Measurements from ENCODE around the gene COL6A1. TPM values are rescaled to one million over a fixed set of nuclear protein-coding genes. Genes with fewer than 3 reads are reported as not detected.

The COL6A1 gene, protein sequence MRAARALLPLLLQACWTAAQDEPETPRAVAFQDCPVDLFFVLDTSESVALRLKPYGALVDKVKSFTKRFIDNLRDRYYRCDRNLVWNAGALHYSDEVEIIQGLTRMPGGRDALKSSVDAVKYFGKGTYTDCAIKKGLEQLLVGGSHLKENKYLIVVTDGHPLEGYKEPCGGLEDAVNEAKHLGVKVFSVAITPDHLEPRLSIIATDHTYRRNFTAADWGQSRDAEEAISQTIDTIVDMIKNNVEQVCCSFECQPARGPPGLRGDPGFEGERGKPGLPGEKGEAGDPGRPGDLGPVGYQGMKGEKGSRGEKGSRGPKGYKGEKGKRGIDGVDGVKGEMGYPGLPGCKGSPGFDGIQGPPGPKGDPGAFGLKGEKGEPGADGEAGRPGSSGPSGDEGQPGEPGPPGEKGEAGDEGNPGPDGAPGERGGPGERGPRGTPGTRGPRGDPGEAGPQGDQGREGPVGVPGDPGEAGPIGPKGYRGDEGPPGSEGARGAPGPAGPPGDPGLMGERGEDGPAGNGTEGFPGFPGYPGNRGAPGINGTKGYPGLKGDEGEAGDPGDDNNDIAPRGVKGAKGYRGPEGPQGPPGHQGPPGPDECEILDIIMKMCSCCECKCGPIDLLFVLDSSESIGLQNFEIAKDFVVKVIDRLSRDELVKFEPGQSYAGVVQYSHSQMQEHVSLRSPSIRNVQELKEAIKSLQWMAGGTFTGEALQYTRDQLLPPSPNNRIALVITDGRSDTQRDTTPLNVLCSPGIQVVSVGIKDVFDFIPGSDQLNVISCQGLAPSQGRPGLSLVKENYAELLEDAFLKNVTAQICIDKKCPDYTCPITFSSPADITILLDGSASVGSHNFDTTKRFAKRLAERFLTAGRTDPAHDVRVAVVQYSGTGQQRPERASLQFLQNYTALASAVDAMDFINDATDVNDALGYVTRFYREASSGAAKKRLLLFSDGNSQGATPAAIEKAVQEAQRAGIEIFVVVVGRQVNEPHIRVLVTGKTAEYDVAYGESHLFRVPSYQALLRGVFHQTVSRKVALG
- total RNA-seq (678 TPM), polyA plus RNA-seq (1,050 TPM)

DNA sequence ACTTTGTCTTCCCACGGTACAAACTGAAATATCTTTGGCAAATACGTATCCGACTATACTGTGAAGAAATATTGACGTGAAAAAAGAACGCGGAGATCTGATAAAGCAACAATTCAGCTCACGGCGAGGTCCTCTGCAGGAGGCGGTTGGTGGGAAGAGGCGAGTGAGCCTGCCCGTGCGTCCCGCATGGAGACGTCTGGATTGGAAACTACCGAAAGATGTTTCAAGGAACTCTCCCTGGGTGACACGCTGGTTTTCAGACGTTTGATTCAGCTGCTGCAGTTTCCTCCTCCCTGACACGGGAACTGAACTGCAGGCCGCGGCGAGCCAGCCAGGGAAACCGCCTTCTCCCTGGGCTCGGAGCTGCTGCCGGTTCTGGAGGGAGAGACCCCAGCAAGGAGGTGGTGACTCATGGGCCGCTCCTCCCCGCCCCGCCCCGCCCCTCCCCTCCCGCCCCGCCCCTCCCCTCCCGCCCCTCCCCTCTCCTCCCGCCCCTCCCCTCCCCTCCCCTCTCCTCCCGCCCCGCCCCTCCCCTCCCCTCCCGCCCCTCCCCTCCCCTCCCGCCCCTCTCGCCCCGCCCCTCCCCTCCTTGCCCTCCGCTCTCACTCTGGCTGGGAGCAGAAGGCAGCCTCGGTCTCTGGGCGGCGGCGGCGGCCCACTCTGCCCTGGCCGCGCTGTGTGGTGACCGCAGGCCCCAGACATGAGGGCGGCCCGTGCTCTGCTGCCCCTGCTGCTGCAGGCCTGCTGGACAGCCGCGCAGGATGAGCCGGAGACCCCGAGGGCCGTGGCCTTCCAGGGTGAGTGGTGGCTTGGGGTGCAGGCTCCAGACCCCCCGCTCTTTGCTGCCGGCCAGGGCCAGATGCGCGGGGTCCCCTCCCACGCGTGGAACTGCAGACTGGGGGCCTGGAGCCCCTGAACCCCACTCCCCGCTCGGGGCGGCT, at the start of gene COL6A1:
Gene COL6A1 (plus strand): TSS at position 620 of the 941 bp plus-strand sequence. CDS start 81 bp downstream, at position 701.
- 2% methylated on average over 52 of the region's 63 CpGs for WGBS
- Histone ChIP-seq H3K36me3 (ENCODE audit: insufficient read depth) (no peaks in the 10 kb centered on the region), H3K4me1 (ENCODE audit: insufficient read depth) (no peaks in the 10 kb centered on the region), H3K4me3 (ENCODE audit: low read depth, low read length) (peak within 1 kb of the TSS; percentile 76), H3K27ac (ENCODE audit: low read depth) (peak within 1 kb of the TSS; percentile 87)
- no peak for DNase-seq (ENCODE audit: extremely low spot score)

DNA sequence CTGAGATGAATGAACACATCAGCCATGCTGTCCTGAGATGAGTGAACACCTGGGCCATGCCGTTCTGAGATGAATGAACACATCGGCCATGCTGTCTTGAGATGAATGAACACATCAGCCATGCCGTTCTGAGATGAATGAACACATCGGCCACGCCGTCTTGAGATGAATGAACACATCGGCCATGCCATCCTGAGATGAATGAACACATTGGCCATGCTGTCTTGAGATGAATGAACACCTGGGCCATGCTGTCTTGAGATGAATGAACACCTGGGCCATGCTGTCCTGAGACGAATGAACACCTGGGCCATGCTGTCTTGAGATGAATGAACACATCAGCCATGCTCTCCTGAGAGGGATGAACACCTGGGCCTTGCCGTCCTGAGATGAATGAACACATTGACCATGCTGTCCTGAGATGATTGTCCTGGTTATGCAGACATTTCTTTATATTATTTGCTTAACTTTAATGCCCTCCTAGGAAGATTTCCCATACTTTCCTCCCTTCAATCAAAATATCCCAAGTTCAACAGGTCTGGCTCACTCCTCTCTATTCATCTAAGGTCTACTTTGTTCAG, 48.6 kb upstream of the COL6A1 start:
- no peak for DNase-seq (ENCODE audit: extremely low spot score)
- H3K4me3 ChIP-seq (ENCODE audit: low read depth, low read length): no peak overlapping the region
- H3K36me3 ChIP-seq (ENCODE audit: insufficient read depth): no peaks in the 10 kb centered on the region
- 76% methylated on average over 9 of the region's 9 CpGs for WGBS
- no peak overlapping the region for H3K27ac ChIP-seq (ENCODE audit: low read depth)
- no peaks in the 10 kb centered on the region for H3K4me1 ChIP-seq (ENCODE audit: insufficient read depth)

DNA sequence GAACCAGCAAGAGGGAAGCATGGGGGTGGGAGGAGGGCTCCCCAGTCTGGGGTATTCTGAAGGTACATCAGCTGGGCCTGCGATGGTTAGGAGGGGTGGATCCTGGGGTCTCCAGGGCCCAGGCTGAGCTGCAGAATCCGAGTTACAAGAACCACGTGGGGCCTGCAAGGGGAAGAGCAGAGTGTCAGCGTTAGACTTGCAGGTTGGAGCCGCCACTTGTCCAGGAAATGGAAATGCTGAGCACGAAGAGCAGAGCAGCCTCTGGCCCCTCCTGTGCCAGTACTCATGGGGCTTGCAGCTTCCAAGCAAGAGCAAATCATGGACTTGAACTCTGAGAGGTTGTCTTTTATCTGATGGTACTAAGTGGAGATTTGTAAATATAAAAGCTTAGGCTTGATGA, 47.5 kb upstream of the COL6A1 start:
- Histone ChIP-seq H3K4me3 (ENCODE audit: low read depth, low read length) (no peak overlapping the region), H3K4me1 (ENCODE audit: insufficient read depth) (no peaks in the 10 kb centered on the region), H3K27ac (ENCODE audit: low read depth) (no peak overlapping the region), H3K36me3 (ENCODE audit: insufficient read depth) (no peaks in the 10 kb centered on the region)
- DNase-seq (ENCODE audit: extremely low spot score): no peak
- WGBS: 65% methylated on average over 6 of the region's 6 CpGs

DNA sequence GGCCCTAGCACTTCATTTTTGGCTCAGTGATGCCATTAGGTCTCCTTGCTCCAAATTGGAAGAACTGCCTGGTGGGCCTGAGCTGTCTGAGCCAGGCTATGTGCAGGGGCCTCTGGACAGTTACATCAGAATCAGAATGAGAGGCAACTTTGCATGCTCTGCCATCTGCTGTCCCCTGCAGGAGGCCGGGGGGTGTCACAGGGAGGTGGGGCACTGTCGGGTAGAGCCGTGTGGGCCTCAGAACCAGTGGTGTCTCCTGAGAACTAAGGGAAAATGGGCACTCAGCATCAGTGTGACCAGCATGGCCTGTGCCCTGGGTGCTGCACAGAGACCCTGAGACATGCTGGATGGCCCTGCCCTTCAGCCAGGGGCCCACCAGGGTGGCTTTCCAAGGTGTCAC, 47.0 kb upstream of the COL6A1 start:
- Histone ChIP-seq H3K36me3 (ENCODE audit: insufficient read depth) (no peaks in the 10 kb centered on the region), H3K27ac (ENCODE audit: low read depth) (no peak overlapping the region), H3K4me3 (ENCODE audit: low read depth, low read length) (no peak overlapping the region), H3K4me1 (ENCODE audit: insufficient read depth) (no peaks in the 10 kb centered on the region)
- DNase-seq (ENCODE audit: extremely low spot score): no peak
- WGBS: 82% methylated on average over 3 of the region's 3 CpGs

DNA sequence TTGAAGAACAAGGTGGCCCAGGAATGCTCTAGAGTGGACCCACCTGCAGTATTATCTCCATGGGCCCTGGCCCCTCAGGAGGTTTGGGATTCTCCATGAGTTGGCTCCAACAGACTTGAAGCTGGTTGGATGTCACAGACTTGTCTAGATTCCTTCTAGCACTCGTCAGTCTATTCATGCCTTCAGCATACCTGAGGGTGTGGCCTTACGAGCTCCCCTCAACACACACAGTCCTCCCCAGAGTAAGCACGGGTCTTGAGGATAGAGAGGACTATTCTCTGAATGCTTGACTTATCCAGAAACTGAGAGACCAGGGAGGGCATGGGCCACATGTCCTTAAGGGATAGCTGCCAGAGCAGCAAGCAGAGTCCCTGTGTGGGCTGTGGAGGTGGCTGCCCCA, 45.9 kb upstream of the COL6A1 start:
- H3K4me3 ChIP-seq (ENCODE audit: low read depth, low read length): no peak overlapping the region
- 85% methylated on average over 3 of the region's 3 CpGs for WGBS
- no peak overlapping the region for H3K27ac ChIP-seq (ENCODE audit: low read depth)
- no peak for DNase-seq (ENCODE audit: extremely low spot score)
- H3K36me3 ChIP-seq (ENCODE audit: insufficient read depth): no peaks in the 10 kb centered on the region
- no peaks in the 10 kb centered on the region for H3K4me1 ChIP-seq (ENCODE audit: insufficient read depth)

DNA sequence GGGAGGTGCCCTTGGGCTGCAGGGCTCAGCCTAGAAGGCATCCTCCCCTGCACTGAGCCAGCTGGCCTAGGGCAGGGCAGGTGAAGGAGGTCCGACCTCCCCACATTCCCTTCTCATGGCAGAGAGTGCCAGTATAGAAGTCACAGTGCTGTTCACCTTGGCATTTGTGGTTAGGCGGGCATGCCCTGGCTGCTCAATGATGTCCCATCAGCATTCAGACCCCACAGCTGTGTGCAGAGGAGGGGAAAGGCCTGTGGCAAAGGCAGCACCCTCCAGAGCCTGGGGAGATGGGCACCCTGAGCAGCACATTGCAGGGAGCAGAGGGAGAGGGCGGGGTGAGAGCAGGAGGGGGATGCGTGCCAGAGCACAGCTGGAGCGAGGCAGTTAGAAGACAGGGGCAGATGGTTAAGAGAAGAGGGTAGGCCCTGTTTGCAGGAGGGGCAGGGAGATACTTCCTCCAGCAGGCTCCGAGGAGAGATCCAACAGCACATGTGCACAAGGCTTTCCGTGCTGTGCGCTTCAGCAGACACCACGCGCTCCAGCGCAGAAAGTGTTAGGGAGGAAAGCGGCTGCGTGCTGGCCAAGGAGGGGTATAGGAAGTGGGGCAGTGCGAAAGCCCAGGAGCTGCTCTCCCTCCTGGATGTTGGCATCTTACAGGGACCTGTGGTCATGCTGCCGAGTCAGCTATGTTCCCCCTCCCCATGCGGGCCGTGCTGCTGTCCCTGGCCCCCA, 43.7 kb upstream of the COL6A1 start:
- Histone ChIP-seq H3K36me3 (ENCODE audit: insufficient read depth) (no peaks in the 10 kb centered on the region), H3K27ac (ENCODE audit: low read depth) (no peak overlapping the region), H3K4me3 (ENCODE audit: low read depth, low read length) (no peak overlapping the region), H3K4me1 (ENCODE audit: insufficient read depth) (no peaks in the 10 kb centered on the region)
- 81% methylated on average over 17 of the region's 17 CpGs for WGBS
- no peak for DNase-seq (ENCODE audit: extremely low spot score)

DNA sequence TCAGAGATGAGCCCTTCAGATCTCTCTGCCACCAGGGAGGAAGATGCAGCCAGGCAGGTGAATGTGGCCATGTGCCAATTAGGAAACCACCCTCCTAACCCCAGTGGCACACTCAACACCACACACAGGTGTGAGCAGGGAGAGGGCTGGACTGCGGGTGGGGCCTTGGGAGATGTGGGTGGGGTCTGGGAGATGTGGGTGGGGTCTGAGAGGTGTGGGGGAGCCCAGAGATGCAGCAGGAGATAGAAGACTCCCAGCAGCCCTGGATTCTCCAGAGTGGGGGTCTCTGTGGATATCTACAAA, 43.2 kb upstream of the COL6A1 start:
- 91% methylated on average over 1 of the region's 1 CpG for WGBS
- H3K4me1 ChIP-seq (ENCODE audit: insufficient read depth): no peaks in the 10 kb centered on the region
- no peak overlapping the region for H3K4me3 ChIP-seq (ENCODE audit: low read depth, low read length)
- DNase-seq (ENCODE audit: extremely low spot score): no peak
- H3K27ac ChIP-seq (ENCODE audit: low read depth): no peak overlapping the region
- H3K36me3 ChIP-seq (ENCODE audit: insufficient read depth): no peaks in the 10 kb centered on the region

DNA sequence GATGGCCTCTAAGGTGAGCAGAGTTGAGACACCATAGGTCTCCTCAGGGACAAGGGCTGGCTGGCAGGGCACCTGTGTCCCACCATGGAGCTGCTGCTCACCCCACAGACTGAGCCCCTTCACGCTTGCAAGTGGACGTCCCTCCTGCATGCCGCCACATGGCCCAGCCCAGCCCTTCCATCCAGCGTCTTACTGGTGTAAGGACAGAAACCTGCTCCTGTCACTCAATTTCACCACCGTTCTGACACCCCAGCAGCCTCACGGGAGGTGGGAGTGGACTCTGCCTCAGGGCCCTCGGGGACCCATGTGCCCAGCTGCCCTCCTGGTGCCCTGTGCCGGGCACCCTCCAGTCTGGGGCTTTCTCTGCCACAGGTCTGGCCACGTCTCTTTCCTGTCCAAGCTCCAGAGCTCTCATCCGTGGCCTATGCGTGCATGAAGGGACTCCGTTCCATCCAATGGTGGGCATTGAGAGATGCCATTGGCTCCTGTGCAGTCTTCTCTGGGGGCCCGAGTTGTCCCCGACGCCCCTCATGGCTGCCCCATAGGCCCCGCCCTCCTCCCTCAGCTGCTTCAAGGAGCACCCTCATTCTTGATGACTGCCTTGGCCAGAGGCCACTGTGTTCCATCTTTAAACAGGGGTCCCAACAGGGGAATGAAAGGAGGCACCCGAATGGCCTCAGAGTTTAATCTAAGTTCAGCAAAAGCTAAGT, 42.6 kb upstream of the COL6A1 start:
- no peak for DNase-seq (ENCODE audit: extremely low spot score)
- Histone ChIP-seq H3K4me1 (ENCODE audit: insufficient read depth) (no peaks in the 10 kb centered on the region), H3K27ac (ENCODE audit: low read depth) (no peak overlapping the region), H3K4me3 (ENCODE audit: low read depth, low read length) (no peak overlapping the region), H3K36me3 (ENCODE audit: insufficient read depth) (no peaks in the 10 kb centered on the region)
- 91% methylated on average over 17 of the region's 17 CpGs for WGBS

DNA sequence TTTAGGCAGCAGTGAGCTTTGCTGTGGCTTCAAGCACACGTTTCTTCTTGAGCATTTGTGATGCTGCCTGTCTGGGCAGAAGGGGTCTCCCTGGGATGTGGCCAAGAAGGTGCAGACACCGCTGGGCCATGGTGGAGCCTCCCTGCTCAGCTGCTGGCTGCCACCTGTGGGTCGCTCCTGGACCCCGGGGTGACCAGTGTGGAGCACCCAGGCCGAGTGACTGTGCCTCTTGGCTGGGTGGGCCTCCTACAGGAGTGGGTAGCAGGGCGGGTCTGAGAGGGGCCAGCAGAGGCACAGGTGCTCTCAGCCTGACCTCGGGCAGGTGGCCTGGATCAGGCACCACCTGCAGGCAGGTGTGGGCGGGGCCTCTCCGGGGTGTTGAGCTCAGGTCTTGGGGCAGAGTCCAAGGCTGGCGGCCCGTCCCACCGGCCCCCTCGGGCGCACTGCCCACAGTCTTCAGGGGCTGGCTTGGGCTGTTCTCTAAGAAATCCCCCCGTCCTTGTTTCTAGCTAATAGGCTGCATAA, 42.0 kb upstream of the COL6A1 start:
- WGBS: 88% methylated on average over 15 of the region's 15 CpGs
- H3K4me3 ChIP-seq (ENCODE audit: low read depth, low read length): no peak overlapping the region

DNA sequence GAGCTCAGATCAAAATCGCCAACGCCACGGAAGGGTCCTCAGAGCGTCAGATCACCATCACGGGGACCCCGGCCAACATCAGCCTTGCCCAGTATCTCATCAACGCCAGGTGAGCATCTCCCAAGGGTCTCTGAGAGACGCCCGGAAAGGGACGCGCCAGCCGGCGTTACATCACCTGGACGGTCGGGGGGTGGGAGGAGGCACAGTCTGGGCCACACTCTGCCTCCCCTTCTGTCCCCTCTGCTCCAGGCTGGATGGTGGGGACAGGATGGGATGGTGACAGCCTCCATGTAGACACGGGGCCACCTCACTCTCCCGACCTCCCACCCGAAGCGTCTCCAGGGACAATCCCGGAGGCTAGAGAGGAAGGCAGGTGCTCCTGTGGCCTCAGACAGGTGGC, 41.5 kb upstream of the COL6A1 start:
- no peak for DNase-seq (ENCODE audit: extremely low spot score)
- no peaks in the 10 kb centered on the region for H3K36me3 ChIP-seq (ENCODE audit: insufficient read depth)
- no peaks in the 10 kb centered on the region for H3K4me1 ChIP-seq (ENCODE audit: insufficient read depth)
- H3K4me3 ChIP-seq (ENCODE audit: low read depth, low read length): no peak overlapping the region
- no peak overlapping the region for H3K27ac ChIP-seq (ENCODE audit: low read depth)
- WGBS: 93% methylated on average over 20 of the region's 20 CpGs

More for the DNA sequence above, 42.0 kb upstream of the COL6A1 start:
- H3K36me3 ChIP-seq (ENCODE audit: insufficient read depth): no peaks in the 10 kb centered on the region
- DNase-seq (ENCODE audit: extremely low spot score): no peak
- no peak overlapping the region for H3K27ac ChIP-seq (ENCODE audit: low read depth)
- no peaks in the 10 kb centered on the region for H3K4me1 ChIP-seq (ENCODE audit: insufficient read depth)

DNA sequence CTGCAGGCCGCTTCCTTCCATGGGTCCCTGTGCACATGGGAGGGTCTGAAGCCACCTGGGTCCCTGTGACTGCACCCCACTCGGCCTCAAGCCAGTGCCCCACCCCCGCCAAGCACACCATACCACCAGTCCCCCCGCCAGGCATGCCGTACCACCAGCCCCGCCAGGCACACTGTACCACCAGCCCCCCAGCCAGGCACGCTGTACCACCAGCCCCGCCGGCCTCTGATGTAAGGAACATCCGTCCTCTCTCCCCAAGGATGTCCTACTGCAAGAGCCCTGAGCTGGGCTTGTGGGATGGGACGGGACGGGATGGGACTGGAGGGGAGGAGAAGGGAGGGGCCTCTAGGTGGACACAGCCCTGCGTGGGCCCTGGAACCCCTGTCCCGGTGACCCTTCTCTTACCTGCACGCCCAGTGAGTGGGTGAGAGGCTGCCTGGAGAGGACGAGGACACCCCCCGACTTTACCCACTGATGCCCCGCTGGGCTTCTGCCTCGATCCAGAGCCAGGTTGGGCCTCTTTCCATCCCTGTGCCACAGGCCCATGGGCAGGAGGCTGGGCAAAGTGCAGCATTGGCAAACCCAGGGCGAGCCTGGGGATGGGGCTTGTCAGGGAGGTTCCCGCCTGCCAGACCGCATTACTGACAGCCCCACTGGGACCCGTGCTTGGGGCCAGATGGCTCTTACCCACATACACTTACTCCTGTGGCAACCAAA, 40.8 kb upstream of the COL6A1 start:
- Histone ChIP-seq H3K4me1 (ENCODE audit: insufficient read depth) (no peaks in the 10 kb centered on the region), H3K36me3 (ENCODE audit: insufficient read depth) (no peaks in the 10 kb centered on the region), H3K27ac (ENCODE audit: low read depth) (no peak overlapping the region), H3K4me3 (ENCODE audit: low read depth, low read length) (no peak overlapping the region)
- no peak for DNase-seq (ENCODE audit: extremely low spot score)
- WGBS: 85% methylated on average over 23 of the region's 23 CpGs

All from urinary bladder (tissue), 4 donors.